Loucy (cell line): Measurements from ENCODE around the gene NHS.

Experiments
- H2AFZ ChIP-seq: fragments of 200-600 bp; sonication (generic); 2 replicates; pipeline ENCODE4 v1.6.0; 2016; ENCODE audit warnings: antibody characterized with exemption, mild to moderate bottlenecking, low read length, moderate library complexity
- H3F3A ChIP-seq: fragments of 200-600 bp; 2 replicates; pipeline ENCODE4 v1.6.0; 2016; ENCODE audit warnings: antibody characterized with exemption, low read depth, mild to moderate bottlenecking
- H3K27me3 ChIP-seq: fragments of 200-600 bp; sonication (generic); 2 replicates; pipeline ENCODE4 v1.6.1; 2014; ENCODE audit warnings: low read length, mild to moderate bottlenecking; ENCODE audit not compliant: insufficient read depth, poor library complexity, severe bottlenecking
- H3K36me3 ChIP-seq: fragments of 200-600 bp; sonication (generic); 2 replicates; pipeline ENCODE4 v1.6.1; 2016; ENCODE audit warnings: low read length; ENCODE audit not compliant: insufficient read depth
- H3K4me1 ChIP-seq: fragments of 200-600 bp; sonication (generic); 2 replicates; pipeline ENCODE4 v1.5.1; 2014; ENCODE audit warnings: low read length, mild to moderate bottlenecking; ENCODE audit not compliant: insufficient read depth, poor library complexity, severe bottlenecking
- H3K4me2 ChIP-seq: fragments of 200-600 bp; sonication (generic); 2 replicates; pipeline ENCODE4 v1.6.0; 2014; ENCODE audit warnings: antibody characterized with exemption, low read length, low read depth, mild to moderate bottlenecking; ENCODE audit not compliant: poor library complexity, severe bottlenecking
- H3K4me3 ChIP-seq: fragments of 200-600 bp; sonication (generic); 2 replicates; pipeline ENCODE4 v1.5.1; 2014; ENCODE audit warnings: low read length, mild to moderate bottlenecking, mixed read lengths; ENCODE audit not compliant: poor library complexity, severe bottlenecking
- H3K79me2 ChIP-seq: fragments of 200-600 bp; sonication (generic); 2 replicates; pipeline ENCODE4 v1.6.1; 2014; ENCODE audit warnings: low read length; ENCODE audit not compliant: insufficient read depth
- H3K9ac ChIP-seq: fragments of 200-600 bp; sonication (generic); 2 replicates; pipeline ENCODE4 v1.6.0; 2014; ENCODE audit warnings: mild to moderate bottlenecking, low read depth, low read length, moderate library complexity; ENCODE audit not compliant: poor library complexity, severe bottlenecking
- H3K9me2 ChIP-seq: fragments of 200-600 bp; sonication (generic); replicated peaks from 2 replicates; pipeline ENCODE4 v1.6.1; 2016; ENCODE audit warnings: low read depth, low read length, mixed read lengths
- H3K9me3 ChIP-seq: fragments of 200-600 bp; sonication (generic); 2 replicates; pipeline ENCODE4 v1.6.1; 2014; ENCODE audit warnings: mild to moderate bottlenecking, antibody characterized with exemption, low read length, low read depth; ENCODE audit not compliant: insufficient read depth
- H4K20me1 ChIP-seq: fragments of 200-600 bp; sonication (generic); 2 replicates; pipeline ENCODE4 v1.6.0; 2014; ENCODE audit warnings: antibody characterized with exemption, low read length, mild to moderate bottlenecking; ENCODE audit not compliant: insufficient read depth, poor library complexity, severe bottlenecking
- EZH2phosphoT487 ChIP-seq: fragments of 200-600 bp; IDR thresholded peaks from 2 replicates; pipeline ENCODE4 v1.6.1; 2018; ENCODE audit warnings: antibody characterized with exemption, mild to moderate bottlenecking, moderate library complexity, borderline replicate concordance
- TF ChIP-seq, protein P1 (sequence below): fragments of 200-600 bp; sonication (generic); conservative IDR thresholded peaks from 2 replicates; pipeline ENCODE4 v1.5.1; 2014; ENCODE audit warnings: mild to moderate bottlenecking, antibody characterized with exemption, low read length

Gene NHS

DNA sequence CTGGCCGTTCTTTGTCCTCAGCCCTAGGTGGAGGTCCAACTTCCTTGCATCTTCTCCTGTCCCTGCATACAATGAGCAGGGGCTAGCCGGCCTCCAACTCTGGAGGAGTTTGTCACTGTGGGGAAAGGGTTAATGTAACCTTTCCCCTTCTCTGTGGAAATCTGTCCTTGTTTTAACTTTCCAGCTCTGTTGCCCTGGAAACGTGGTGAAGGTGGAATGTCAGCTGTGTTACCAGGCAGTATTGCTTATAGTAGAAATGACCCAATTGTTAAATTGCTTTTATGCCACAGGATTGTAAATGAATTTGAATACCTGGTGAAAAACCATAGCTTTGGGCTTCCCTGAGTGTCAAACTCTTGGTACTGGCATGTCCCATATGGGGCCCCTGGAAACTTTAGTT lies 230.7 kb downstream of the NHS start:
- TF ChIP-seq, protein P1, sequence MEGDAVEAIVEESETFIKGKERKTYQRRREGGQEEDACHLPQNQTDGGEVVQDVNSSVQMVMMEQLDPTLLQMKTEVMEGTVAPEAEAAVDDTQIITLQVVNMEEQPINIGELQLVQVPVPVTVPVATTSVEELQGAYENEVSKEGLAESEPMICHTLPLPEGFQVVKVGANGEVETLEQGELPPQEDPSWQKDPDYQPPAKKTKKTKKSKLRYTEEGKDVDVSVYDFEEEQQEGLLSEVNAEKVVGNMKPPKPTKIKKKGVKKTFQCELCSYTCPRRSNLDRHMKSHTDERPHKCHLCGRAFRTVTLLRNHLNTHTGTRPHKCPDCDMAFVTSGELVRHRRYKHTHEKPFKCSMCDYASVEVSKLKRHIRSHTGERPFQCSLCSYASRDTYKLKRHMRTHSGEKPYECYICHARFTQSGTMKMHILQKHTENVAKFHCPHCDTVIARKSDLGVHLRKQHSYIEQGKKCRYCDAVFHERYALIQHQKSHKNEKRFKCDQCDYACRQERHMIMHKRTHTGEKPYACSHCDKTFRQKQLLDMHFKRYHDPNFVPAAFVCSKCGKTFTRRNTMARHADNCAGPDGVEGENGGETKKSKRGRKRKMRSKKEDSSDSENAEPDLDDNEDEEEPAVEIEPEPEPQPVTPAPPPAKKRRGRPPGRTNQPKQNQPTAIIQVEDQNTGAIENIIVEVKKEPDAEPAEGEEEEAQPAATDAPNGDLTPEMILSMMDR: no peak
- no peak for TF ChIP-seq EZH2phosphoT487
- H3K4me1 ChIP-seq: no peaks in the 10 kb centered on the region
- no peaks in the 10 kb centered on the region for H3K36me3 ChIP-seq

DNA sequence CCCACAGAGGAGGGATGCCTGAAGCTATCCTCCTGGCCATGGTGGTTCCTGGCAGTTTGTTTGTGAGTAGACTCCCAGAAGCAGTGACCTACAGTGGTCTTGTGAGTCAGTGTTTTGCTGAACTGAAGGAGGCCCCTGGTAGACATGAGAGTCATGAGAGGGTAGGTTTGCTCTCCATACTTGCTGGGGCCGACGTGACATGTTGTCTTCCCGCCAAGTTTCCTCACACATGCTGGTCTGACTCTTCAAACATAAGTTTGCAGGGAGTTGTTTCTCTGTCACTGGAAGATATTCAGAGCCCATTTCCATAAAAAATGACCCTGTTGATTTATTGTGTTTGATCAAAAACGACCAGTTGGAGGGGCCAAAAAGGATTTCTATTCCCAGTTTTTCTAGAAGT lies 231.2 kb downstream of the NHS start:
- TF ChIP-seq, protein P1: no peak
- TF ChIP-seq EZH2phosphoT487: no peak

More for the DNA sequence above, 230.7 kb downstream of the NHS start:
- no peaks in the 10 kb centered on the region for H4K20me1 ChIP-seq
- H3F3A ChIP-seq: no peaks in the 10 kb centered on the region
- H3K4me3 ChIP-seq: no peak overlapping the region
- H3K9ac ChIP-seq: no peak overlapping the region
- no peaks in the 10 kb centered on the region for H3K9me2 ChIP-seq
- no peaks in the 10 kb centered on the region for H3K79me2 ChIP-seq
- H2AFZ ChIP-seq: no peak overlapping the region
- H3K27me3 ChIP-seq: no peaks in the 10 kb centered on the region
- no peaks in the 10 kb centered on the region for H3K9me3 ChIP-seq
- H3K4me2 ChIP-seq: no peak overlapping the region

DNA sequence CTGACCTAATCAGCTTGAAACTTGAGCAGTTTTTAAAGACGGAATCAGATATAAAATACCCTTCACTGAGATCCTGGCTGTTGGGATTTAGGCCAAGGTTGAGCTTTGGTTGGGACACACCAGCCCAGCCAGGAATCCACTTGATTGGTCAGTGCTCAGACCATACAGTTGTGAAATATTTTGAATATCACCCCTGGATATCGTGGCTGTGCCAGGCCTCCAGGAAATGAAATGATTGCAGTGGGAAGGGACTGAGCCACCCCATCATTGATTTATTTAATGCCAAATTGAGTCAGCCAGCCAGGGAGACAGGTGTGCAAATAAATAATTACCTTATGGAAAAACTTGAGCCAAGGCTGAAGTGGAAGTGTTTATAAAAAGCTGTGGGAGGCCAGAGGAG lies 233.9 kb downstream of the NHS start:
- H3K4me3 ChIP-seq: no peak overlapping the region
- no peaks in the 10 kb centered on the region for H4K20me1 ChIP-seq
- no peak for TF ChIP-seq EZH2phosphoT487
- TF ChIP-seq, protein P1: no peak
- H2AFZ ChIP-seq: no peak overlapping the region
- H3K27me3 ChIP-seq: no peaks in the 10 kb centered on the region
- H3K9me3 ChIP-seq: no peaks in the 10 kb centered on the region
- H3K9ac ChIP-seq: no peak overlapping the region
- H3K4me2 ChIP-seq: no peak overlapping the region
- H3F3A ChIP-seq: no peaks in the 10 kb centered on the region
- no peaks in the 10 kb centered on the region for H3K9me2 ChIP-seq
- H3K4me1 ChIP-seq: no peaks in the 10 kb centered on the region
- H3K36me3 ChIP-seq: no peaks in the 10 kb centered on the region
- no peaks in the 10 kb centered on the region for H3K79me2 ChIP-seq

More for the DNA sequence above, 231.2 kb downstream of the NHS start:
- H3K9me3 ChIP-seq: no peaks in the 10 kb centered on the region
- no peaks in the 10 kb centered on the region for H4K20me1 ChIP-seq
- no peak overlapping the region for H3K9ac ChIP-seq
- no peak overlapping the region for H2AFZ ChIP-seq
- H3K27me3 ChIP-seq: no peaks in the 10 kb centered on the region
- no peaks in the 10 kb centered on the region for H3K79me2 ChIP-seq
- no peaks in the 10 kb centered on the region for H3K4me1 ChIP-seq
- no peaks in the 10 kb centered on the region for H3F3A ChIP-seq
- H3K9me2 ChIP-seq: no peaks in the 10 kb centered on the region
- no peaks in the 10 kb centered on the region for H3K36me3 ChIP-seq
- no peak overlapping the region for H3K4me2 ChIP-seq
- H3K4me3 ChIP-seq: no peak overlapping the region
